Activated naive CD8-positive, alpha-beta T cell (primary cell): ENCODE data around the gene SIX2.

ENCODE experiments used
- H3K27ac Mint-ChIP-seq: one replicate; pipeline ENCODE4 v1.8.0; 2021; ENCODE audit warnings: mixed read lengths
- H3K27me3 Mint-ChIP-seq: one replicate; pipeline ENCODE4 v1.8.0; 2021; ENCODE audit warnings: mixed read lengths
- H3K36me3 Mint-ChIP-seq: one replicate; pipeline ENCODE4 v1.8.0; 2021; ENCODE audit warnings: mixed read lengths
- H3K4me1 Mint-ChIP-seq: one replicate; pipeline ENCODE4 v1.8.0; 2021; ENCODE audit warnings: low read depth, mixed read lengths
- H3K4me3 Mint-ChIP-seq: one replicate; pipeline ENCODE4 v1.8.0; 2021; ENCODE audit warnings: mild to moderate bottlenecking, mixed read lengths
- H3K9me3 Mint-ChIP-seq: one replicate; pipeline ENCODE4 v1.8.0; 2021; ENCODE audit warnings: low read depth, mixed read lengths

The SIX2 gene

GRCh38 chr2:45010702-45011012, 1.4 kb upstream of the SIX2 start:
- Mint-ChIP-seq H3K27ac (no peak overlapping the region), H3K36me3 (no peaks in the 10 kb centered on the region), H3K4me3 (peak overlapping the region; percentile 30), H3K9me3 (no peaks in the 10 kb centered on the region), H3K4me1 (peaks cover 30% of the 10 kb centered on the region), H3K27me3 (peaks cover 48% of the 10 kb centered on the region)

- no peaks in the 10 kb centered on the region for H3K36me3 Mint-ChIP-seq
- H3K4me3 Mint-ChIP-seq: peak overlapping the region; percentile 35
- H3K4me1 Mint-ChIP-seq: peaks cover 35% of the 10 kb centered on the region
- H3K27ac Mint-ChIP-seq: no peak overlapping the region
- no peaks in the 10 kb centered on the region for H3K9me3 Mint-ChIP-seq
- H3K27me3 Mint-ChIP-seq: peaks cover 46% of the 10 kb centered on the region
Measured at GRCh38 chr2:45009928-45010701, 863 bp upstream of the SIX2 start.

- Mint-ChIP-seq H3K9me3 (no peaks in the 10 kb centered on the region), H3K27me3 (peaks cover 43% of the 10 kb centered on the region), H3K4me1 (peaks cover 39% of the 10 kb centered on the region), H3K4me3 (peak overlapping the region; percentile 65), H3K36me3 (no peaks in the 10 kb centered on the region), H3K27ac (no peak overlapping the region)
Measured at GRCh38 chr2:45008296-45009129, 739 bp downstream of the SIX2 start.

- H3K36me3 Mint-ChIP-seq: no peaks in the 10 kb centered on the region
- H3K27me3 Mint-ChIP-seq: peaks cover 49% of the 10 kb centered on the region
- peak overlapping the region; percentile 60 for H3K4me3 Mint-ChIP-seq
- H3K9me3 Mint-ChIP-seq: no peaks in the 10 kb centered on the region
- no peak overlapping the region for H3K27ac Mint-ChIP-seq
- peaks cover 40% of the 10 kb centered on the region for H3K4me1 Mint-ChIP-seq
Measured at GRCh38 chr2:45007961-45008295, 1.3 kb downstream of the SIX2 start.

GRCh38 chr2:45006942-45007287, 2.3 kb downstream of the SIX2 start:
- no peaks in the 10 kb centered on the region for H3K9me3 Mint-ChIP-seq
- peaks cover 39% of the 10 kb centered on the region for H3K4me1 Mint-ChIP-seq
- H3K36me3 Mint-ChIP-seq: no peaks in the 10 kb centered on the region
- H3K4me3 Mint-ChIP-seq: no peak overlapping the region
- no peak overlapping the region for H3K27ac Mint-ChIP-seq
- H3K27me3 Mint-ChIP-seq: peaks cover 46% of the 10 kb centered on the region

- H3K27me3 Mint-ChIP-seq: peaks cover 46% of the 10 kb centered on the region
- no peak overlapping the region for H3K4me3 Mint-ChIP-seq
- H3K36me3 Mint-ChIP-seq: no peaks in the 10 kb centered on the region
- H3K27ac Mint-ChIP-seq: no peak overlapping the region
- H3K4me1 Mint-ChIP-seq: peaks cover 43% of the 10 kb centered on the region
- no peaks in the 10 kb centered on the region for H3K9me3 Mint-ChIP-seq
Measured at GRCh38 chr2:45006041-45006941, 3.0 kb downstream of the SIX2 start.

- Mint-ChIP-seq H3K4me3 (peak overlapping the region; percentile 33), H3K27ac (no peak overlapping the region), H3K4me1 (peaks cover 42% of the 10 kb centered on the region), H3K36me3 (no peaks in the 10 kb centered on the region), H3K9me3 (no peaks in the 10 kb centered on the region), H3K27me3 (peaks cover 38% of the 10 kb centered on the region)
Measured at GRCh38 chr2:45005261-45006002, 3.8 kb downstream of the SIX2 start.

GRCh38 chr2:45004562-45005191, 4.6 kb downstream of the SIX2 start:
- Mint-ChIP-seq H3K36me3 (no peaks in the 10 kb centered on the region), H3K4me1 (peaks cover 40% of the 10 kb centered on the region), H3K27ac (no peak overlapping the region), H3K27me3 (peaks cover 38% of the 10 kb centered on the region), H3K4me3 (peak overlapping the region; percentile 61), H3K9me3 (no peaks in the 10 kb centered on the region)

GRCh38 chr2:45003579-45004551, 5.4 kb downstream of the SIX2 start:
- H3K27ac Mint-ChIP-seq: no peak overlapping the region
- no peaks in the 10 kb centered on the region for H3K36me3 Mint-ChIP-seq
- H3K27me3 Mint-ChIP-seq: peaks cover 44% of the 10 kb centered on the region
- peak overlapping the region; percentile 61 for H3K4me3 Mint-ChIP-seq
- peaks cover 40% of the 10 kb centered on the region for H3K4me1 Mint-ChIP-seq
- H3K9me3 Mint-ChIP-seq: no peaks in the 10 kb centered on the region

- Mint-ChIP-seq H3K27ac (no peak overlapping the region), H3K27me3 (peaks cover 47% of the 10 kb centered on the region), H3K4me1 (peaks cover 33% of the 10 kb centered on the region), H3K36me3 (no peaks in the 10 kb centered on the region), H3K4me3 (no peak overlapping the region), H3K9me3 (no peaks in the 10 kb centered on the region)
Measured at GRCh38 chr2:45002686-45003085, 6.6 kb downstream of the SIX2 start.

- Mint-ChIP-seq H3K4me3 (peak overlapping the region; percentile 69), H3K27me3 (peaks cover 44% of the 10 kb centered on the region), H3K9me3 (no peaks in the 10 kb centered on the region), H3K36me3 (no peaks in the 10 kb centered on the region), H3K27ac (no peak overlapping the region), H3K4me1 (peaks cover 32% of the 10 kb centered on the region)
Measured at GRCh38 chr2:45001869-45002385, 7.3 kb downstream of the SIX2 start.

GRCh38 chr2:45000921-45001868, 8.1 kb downstream of the SIX2 start:
- Mint-ChIP-seq H3K9me3 (no peaks in the 10 kb centered on the region), H3K36me3 (no peaks in the 10 kb centered on the region), H3K4me1 (peaks cover 30% of the 10 kb centered on the region), H3K27ac (no peak overlapping the region), H3K27me3 (peaks cover 44% of the 10 kb centered on the region), H3K4me3 (peak overlapping the region; percentile 69)
